HCT116 (cell line): ENCODE measurements around the gene FKBP1A. TPM values are rescaled to one million over a fixed set of nuclear protein-coding genes. Genes with fewer than 3 reads are reported as not detected.

Source experiments
- ATAC-seq: fragments of 200-7000 bp; cut with Tn5 transposase; 2 replicates; pipeline ENCODE4 v1.9.1; 2020; ENCODE audit warnings: mild to moderate bottlenecking, moderate library complexity
- BruUV-seq: library from RNA; stranded (reverse); fragments of 400-500 nt; replicated peaks from 2 replicates; lab custom pipeline; 2021; lab: Mats Ljungman, UMichigan
- CTCF ChIA-PET: fragments of 300-600 bp; sonication (Branson Sonifier 250); formaldehyde crosslinking; loops from one replicate; lab custom pipeline; 2021; ENCODE audit warnings: antibody characterized with exemption; lab: Charles Lee
- POLR2A ChIA-PET: fragments of 300-600, 350-600 bp; sonication (Branson Sonifier 250); formaldehyde crosslinking; loops from one replicate; lab custom pipeline; 2021; ENCODE audit warnings: antibody characterized with exemption; lab: Charles Lee
- RAD21 ChIA-PET, 2 experiments: fragments of 300-600 bp; sonication (Branson Sonifier 250); formaldehyde crosslinking; loops; one replicate each; lab custom pipeline; 2023; ENCODE audit warnings: low total read pairs in 2 of 2; ENCODE audit not compliant: uncharacterized antibody in 2 of 2, unreplicated experiment in 2 of 2, low non-redundant PET in 1 of 2; lab: Charles Lee
- DNase-seq: peaks from one replicate; pipeline ENCODE4 v3.0.0-alpha.2; 2010; ENCODE audit warnings: low read depth, low spot score
- H2AFZ ChIP-seq: fragments of 200-600 bp; shearing (Covaris generic), sonication (generic); 2 replicates; pipeline ENCODE4 v1.6.1; 2017; ENCODE audit warnings: low read depth, mixed run types, mixed read lengths, antibody characterized with exemption, low read length; ENCODE audit not compliant: poor library complexity, severe bottlenecking
- H3K27ac ChIP-seq: 2 replicates; pipeline ENCODE4 v1.5.1; 2012; ENCODE audit warnings: low read depth, low read length
- H3K27me3 ChIP-seq: fragments of 200-600 bp; sonication (generic); 2 replicates; pipeline ENCODE4 v1.6.1; 2016; ENCODE audit warnings: mixed run types, low read length, mixed read lengths; ENCODE audit not compliant: insufficient read depth
- H3K36me3 ChIP-seq, 2 experiments: fragments of 200-500 bp in 1 of 2; fragments of 200-600 bp in 1 of 2; sonication (Bioruptor generic) in 1 of 2; sonication (generic) in 1 of 2; 2 replicates each; pipeline versions ENCODE4 v1.5.1 to v1.6.1; 2014 to 2016; ENCODE audit warnings: low read length in 2 of 2, inconsistent platforms in 1 of 2, mixed read lengths in 1 of 2, mixed run types in 1 of 2; ENCODE audit not compliant: insufficient read depth in 2 of 2, control insufficient read depth in 1 of 2
- H3K4me1 ChIP-seq, 2 experiments: fragments of 200-600 bp in 1 of 2; sonication (generic) in 1 of 2; 2 replicates each; pipeline versions ENCODE4 v1.5.1 to v1.6.1; 2012 to 2017; ENCODE audit warnings: low read length in 2 of 2, inconsistent platforms in 1 of 2, mild to moderate bottlenecking in 1 of 2, mixed read lengths in 1 of 2, mixed run types in 1 of 2, moderate library complexity in 1 of 2; ENCODE audit not compliant: insufficient read depth in 2 of 2, control insufficient read depth in 1 of 2
- H3K4me2 ChIP-seq: fragments of 200-600 bp; sonication (generic); 2 replicates; pipeline ENCODE4 v1.6.1; 2017; ENCODE audit warnings: mixed run types, low read length, mixed read lengths
- H3K4me3 ChIP-seq, 2 experiments: fragments of 200-600 bp in 1 of 2; sonication (generic) in 1 of 2; replicated peaks in 1 of 2; 2 replicates each; pipeline ENCODE4 v1.5.1; 2011 to 2016; ENCODE audit warnings: low read length in 2 of 2, control low read depth in 1 of 2, low read depth in 1 of 2, mild to moderate bottlenecking in 1 of 2, mixed read lengths in 1 of 2, mixed run types in 1 of 2
- H3K79me2 ChIP-seq: fragments of 200-600 bp; sonication (generic); 2 replicates; pipeline ENCODE4 v1.6.1; 2017; ENCODE audit warnings: mild to moderate bottlenecking, mixed run types, low read length, moderate library complexity, mixed read lengths; ENCODE audit not compliant: insufficient read depth
- H3K9ac ChIP-seq: fragments of 200-600 bp; sonication (generic); 2 replicates; pipeline ENCODE4 v1.6.1; 2016; ENCODE audit warnings: low read length, mixed read lengths
- H3K9me2 ChIP-seq: fragments of 200-600 bp; sonication (generic), shearing (Covaris generic); 2 replicates; pipeline ENCODE4 v1.6.1; 2017; ENCODE audit warnings: mixed run types, mild to moderate bottlenecking, moderate library complexity; ENCODE audit not compliant: insufficient read depth
- H3K9me3 ChIP-seq, 2 experiments: fragments of 200-500 bp in 1 of 2; fragments of 200-600 bp in 1 of 2; sonication (Bioruptor generic) in 1 of 2; sonication (generic) in 1 of 2; 2 replicates each; pipeline ENCODE4 v1.6.1; 2014 to 2017; ENCODE audit warnings: low read length in 2 of 2, mixed read lengths in 2 of 2, inconsistent platforms in 1 of 2, low read depth in 1 of 2, mild to moderate bottlenecking in 1 of 2, mixed run types in 1 of 2, moderate library complexity in 1 of 2; ENCODE audit not compliant: control insufficient read depth in 1 of 2, insufficient read depth in 1 of 2
- H4K20me1 ChIP-seq: fragments of 200-600 bp; sonication (generic), shearing (Covaris generic); 2 replicates; pipeline ENCODE4 v1.6.1; 2017; ENCODE audit warnings: mixed run types, mild to moderate bottlenecking, moderate library complexity; ENCODE audit not compliant: insufficient read depth
- CBX3 ChIP-seq: IDR thresholded peaks from 2 replicates; pipeline ENCODE4 v1.6.1; 2012; ENCODE audit warnings: low read depth
- CTCF ChIP-seq, 3 experiments: fragments of 200-600 bp in 1 of 3; sonication (generic) in 1 of 3; IDR thresholded peaks in 2 of 3; conservative IDR thresholded peaks in 1 of 3; 2 replicates each; pipeline ENCODE4 v1.5.1; 2012 to 2017; ENCODE audit warnings: low read depth in 2 of 3, low read length in 2 of 3, antibody characterized with exemption in 1 of 3, borderline replicate concordance in 1 of 3, control low read depth in 1 of 3, mild to moderate bottlenecking in 1 of 3, mixed read lengths in 1 of 3, mixed run types in 1 of 3, moderate library complexity in 1 of 3; ENCODE audit not compliant: insufficient read depth in 1 of 3
- ELF1 ChIP-seq: IDR thresholded peaks from 2 replicates; pipeline ENCODE4 v1.6.1; 2012; ENCODE audit warnings: low read depth, borderline replicate concordance
- RAD21 ChIP-seq: IDR thresholded peaks from 2 replicates; pipeline ENCODE4 v1.6.1; 2012; ENCODE audit warnings: low read depth, mild to moderate bottlenecking
- SRF ChIP-seq: IDR thresholded peaks from 2 replicates; pipeline ENCODE4 v1.6.1; 2012; ENCODE audit warnings: low read depth
- TCF7L2 ChIP-seq: IDR thresholded peaks from 2 replicates; pipeline ENCODE4 v1.7.0; 2011; ENCODE audit warnings: borderline replicate concordance, inconsistent platforms; ENCODE audit not compliant: insufficient read depth, insufficient read length; ENCODE audit errors: extremely low read depth
- ZFX ChIP-seq: fragments of 450-650 bp; IDR thresholded peaks from 2 replicates; pipeline ENCODE4 v1.6.1; 2017
- ZNF274 ChIP-seq: fragments of 200-500 bp; sonication (Bioruptor generic); IDR thresholded peaks from 2 replicates; pipeline ENCODE4 v1.6.1; 2014; ENCODE audit warnings: mild to moderate bottlenecking, low read depth, low read length, inconsistent platforms
- intact Hi-C: fragments of 100-400 bp; cut with micrococcal nuclease; formaldehyde crosslinking; loops from 2 replicates; pipeline ENCODE4 v1.10.0; 2022
- total RNA-seq: library from RNA; stranded (reverse); gene quantifications from one replicate; pipeline ENCODE4 v1.2.1, GENCODE V29; 2021; ENCODE audit not compliant: unreplicated experiment

FKBP1A gene
- total RNA-seq, 1 experiment from 2014 or later = 259 TPM

- no peak for TF ChIP-seq SRF
- no peak for TF ChIP-seq CBX3
- no peak for TF ChIP-seq TCF7L2
- no peak for TF ChIP-seq ELF1
- no peak for TF ChIP-seq ZFX
- H3K36me3 ChIP-seq = peaks cover 26 to 40% of the 10 kb centered on the region in 2 experiments
- H3K4me1 ChIP-seq = no peaks in the 10 kb centered on the region
- H3K27me3 ChIP-seq = no peaks in the 10 kb centered on the region
- no peaks in the 10 kb centered on the region for H3K9me2 ChIP-seq
- no peaks in the 10 kb centered on the region for H4K20me1 ChIP-seq
- DNase-seq (no peak), ATAC-seq (no peak)
- BruUV-seq = no TSS peak
- no peak overlapping the region for H3K27ac ChIP-seq
- H3K9ac ChIP-seq = no peak overlapping the region
- RAD21 ChIA-PET = no interaction called here
- intact Hi-C loops = no loop called here
- H3K9me3 ChIP-seq = no peaks in the 10 kb centered on the region
- POLR2A ChIA-PET = no interaction called here
- H2AFZ ChIP-seq = no peak overlapping the region
- H3K4me3 ChIP-seq = no peak overlapping the region
- H3K4me2 ChIP-seq = no peak overlapping the region
- CTCF ChIA-PET = interaction anchor here (4.2 kb wide), 1 partner anchor 63 kb away, joined by 14 read pairs; no protein-coding TSS in a partner anchor
- H3K79me2 ChIP-seq = no peaks in the 10 kb centered on the region
Measured at GRCh38 chr20:1441133-1441532, 48.3 kb upstream of the FKBP1A start.

GRCh38 chr20:1440024-1440423 is 47.2 kb upstream of the FKBP1A start:
- no TSS peak for BruUV-seq
- ATAC-seq = peak; percentile 82
- intact Hi-C loops = no loop called here

More at GRCh38 chr20:1440024-1440423, 47.2 kb upstream of the FKBP1A start:
- POLR2A ChIA-PET = no interaction called here
- Histone ChIP-seq H3K4me1 (no peaks in the 10 kb centered on the region), H3K27me3 (no peaks in the 10 kb centered on the region), H3K9ac (no peak overlapping the region), H3K9me2 (no peaks in the 10 kb centered on the region), H2AFZ (no peak overlapping the region), H4K20me1 (no peaks in the 10 kb centered on the region), H3K79me2 (no peaks in the 10 kb centered on the region), H3K4me3 (no peak overlapping the region), H3K36me3 (peaks cover 20 to 29% of the 10 kb centered on the region in 2 experiments), H3K27ac (no peak overlapping the region), H3K4me2 (no peak overlapping the region), H3K9me3 (no peaks in the 10 kb centered on the region)
- TF ChIP-seq CTCF (IDR thresholded peaks at IDR 0.05 in 2 of 3, conservative IDR thresholded peaks at IDR 0.05 in 1 of 3; ENCODE audit: borderline replicate concordance in 1 of 3, insufficient read depth in 1 of 3, low read depth in 2 of 3, low read length in 2 of 3) (peak; percentile 66 to 98 (median 75)), ZNF274 (no peak), RAD21 (peak; percentile 55)
- CTCF ChIA-PET = interaction anchor here (0.8 to 4.2 kb wide), 2 partner anchors 64 to 113 kb away, joined by 3 to 14 read pairs; no protein-coding TSS in a partner anchor
- peak; percentile 26 for DNase-seq
- RAD21 ChIA-PET = interaction anchor here in 1 of 2 experiments (0.6 kb wide), 1 partner anchor 64 kb away, joined by 3 read pairs; no protein-coding TSS in a partner anchor
